ENCODE measurements around the gene UST. TPM values are rescaled to one million over a fixed set of nuclear protein-coding genes. Genes with fewer than 3 reads are reported as not detected.

The UST gene
- total and polyA plus RNA-seq, 9 of the 15 experiments (the other 6 are each of a cell fraction or from before 2014, with no cell fraction given), result 0.04 to 0.10 TPM; not detected in 7

GRCh38 chr6:148854992-148855391, 108.2 kb downstream of the UST start:
- H4K20me1 ChIP-seq (replicated peaks; ENCODE audit: control insufficient read depth, insufficient read depth, low read length), result no peaks in the 10 kb centered on the region; the same call in 1 of the 2 replicates
- in situ Hi-C loops (cut with MboI), result no loop called here
- 0% methylated on average over 11 of the region's 11 CpGs for WGBS (ENCODE audit: insufficient coverage, low coverage, missing lambda C conversion rate)
- ATAC-seq (peak; percentile 64), FAIRE-seq (no peak), DNase-seq (ENCODE audit: extremely low read depth in 1 of 4, low spot score in 3 of 4) (peak in 1 of 4 experiments; percentile 41)
- no peak overlapping the region; the same call in 1 of the 2 replicates for H3K4me2 ChIP-seq (ENCODE audit: insufficient read depth, low read length)
- no peaks in the 10 kb centered on the region for H3K9me3 ChIP-seq (replicated peaks; ENCODE audit: control insufficient read depth, insufficient read depth, low read depth, low read length)
- no peak overlapping the region for H3K9ac ChIP-seq (ENCODE audit: insufficient read depth in 1 of 2, low read depth in 2 of 2, low read length in 2 of 2)
- H3K79me2 ChIP-seq (ENCODE audit: control insufficient read depth, insufficient read depth, low read length), result no peaks in the 10 kb centered on the region
- H3K27me3 ChIP-seq (ENCODE audit: control insufficient read depth in 2 of 2, insufficient read depth in 2 of 2, low read length in 2 of 2), result peaks cover 9 to 22% of the 10 kb centered on the region in 2 experiments; a peak in 4 of 5 replicates
- no peak overlapping the region for H3K27ac ChIP-seq (ENCODE audit: extremely low read depth, low read depth, low read length)
- ChIA-PET POLR2A (no interaction called here), CTCF (ENCODE audit: low intra/inter-chr PET ratio) (no interaction called here)
- H3K4me3 ChIP-seq, result no peak overlapping the region
- 0 out of 2 replicates have a peak overlapping the region, but pooled peaks have one; percentile 0 for H2AFZ ChIP-seq (ENCODE audit: low read depth, low read length)
- no peaks in the 10 kb centered on the region for H3K4me1 ChIP-seq (replicated peaks in 1 of 2; ENCODE audit: control insufficient read depth in 2 of 2, insufficient read depth in 2 of 2, low read length in 2 of 2)
- no peaks in the 10 kb centered on the region for H3K9me1 ChIP-seq (ENCODE audit: control insufficient read depth, insufficient read depth, low read length)
- no peaks in the 10 kb centered on the region for H3K36me3 ChIP-seq (ENCODE audit: control insufficient read depth, insufficient read depth, low read length)
- no TSS peak for BruUV-seq (replicated peaks)
- intact Hi-C loops (cut with micrococcal nuclease), result no loop called here
- TF ChIP-seq ZNF318 (IDR thresholded peaks at IDR 0.05; ENCODE audit: borderline replicate concordance in 1 of 2, low read depth in 1 of 2), result no peak
- TF ChIP-seq ELK3 (CRISPR knock-in tag; IDR thresholded peaks at IDR 0.05), result no peak
- no peak for TF ChIP-seq CREM (IDR thresholded peaks at IDR 0.05; ENCODE audit: low read depth)
- no peak for TF ChIP-seq ZNF398 (CRISPR knock-in tag; IDR thresholded peaks at IDR 0.05)
- no peak for TF ChIP-seq SMAD1 (IDR thresholded peaks at IDR 0.05; ENCODE audit: low read depth, low read length, partially characterized antibody)
- TF ChIP-seq MAFF (IDR thresholded peaks at IDR 0.05; ENCODE audit: low read length), result 0 out of 2 replicates have a peak, but pooled peaks have one; percentile 24
- no peak for TF ChIP-seq RBFOX2 (IDR thresholded peaks at IDR 0.05; ENCODE audit: low read depth, low read length)
- no peak for TF ChIP-seq KAT7 (CRISPR knock-in tag; IDR thresholded peaks at IDR 0.05; ENCODE audit: borderline replicate concordance)
- TF ChIP-seq L3MBTL2 (IDR thresholded peaks at IDR 0.05), result peak; percentile 61
- TF ChIP-seq JUND (IDR thresholded peaks at IDR 0.05; ENCODE audit: borderline replicate concordance, low read depth, low read length), result 0 out of 2 replicates have a peak, but pooled peaks have one; percentile 18
- TF ChIP-seq JUND (tag; IDR thresholded peaks at IDR 0.05; ENCODE audit: borderline replicate concordance, low read depth, low read length), result no peak; the same call in 2 of the 3 replicates
- TF ChIP-seq BACH1 (tag; IDR thresholded peaks at IDR 0.05), result no peak
